Activated CD8-positive, alpha-beta memory T cell treated with anti-CD3 and anti-CD28 coated beads, Interleukin-2, amount 50 U/mL, for 1 hour (primary cell): ENCODE data around the gene SH3D21.

Experiments used
- DNase-seq: peaks from one replicate; pipeline ENCODE4 v3.0.0-alpha.2; 2020; ENCODE audit errors: extremely low read depth

The SH3D21 gene

GRCh38 chr1:36329817-36330216, 23.6 kb downstream of the SH3D21 start:
- no peak for DNase-seq

- no peak for DNase-seq
Measured at GRCh38 chr1:36330940-36331339, 24.8 kb downstream of the SH3D21 start.

- DNase-seq: no peak
Measured at GRCh38 chr1:36337830-36338229, 31.7 kb downstream of the SH3D21 start.

GRCh38 chr1:36339215-36339614, 33.0 kb downstream of the SH3D21 start:
- no peak for DNase-seq

- DNase-seq: no peak
Measured at GRCh38 chr1:36339615-36340014, 33.4 kb downstream of the SH3D21 start.

- no peak for DNase-seq
Measured at GRCh38 chr1:36341626-36342320, 35.6 kb downstream of the SH3D21 start.

GRCh38 chr1:36342426-36343185, 36.4 kb downstream of the SH3D21 start:
- no peak for DNase-seq

- DNase-seq: no peak
Measured at GRCh38 chr1:36343651-36344394, 37.7 kb downstream of the SH3D21 start.

GRCh38 chr1:36344395-36344680, 38.2 kb downstream of the SH3D21 start:
- no peak for DNase-seq

GRCh38 chr1:36345353-36345752, 39.2 kb downstream of the SH3D21 start:
- no peak for DNase-seq

GRCh38 chr1:36346741-36347370, 40.7 kb downstream of the SH3D21 start:
- DNase-seq: no peak

GRCh38 chr1:36349241-36349671, 43.1 kb downstream of the SH3D21 start:
- DNase-seq: no peak

GRCh38 chr1:36349839-36350238, 43.7 kb downstream of the SH3D21 start:
- DNase-seq: no peak

- no peak for DNase-seq
Measured at GRCh38 chr1:36350659-36351226, 44.6 kb downstream of the SH3D21 start.

GRCh38 chr1:36351227-36351977, 45.2 kb downstream of the SH3D21 start:
- DNase-seq: no peak

GRCh38 chr1:36352125-36352909, 46.1 kb downstream of the SH3D21 start:
- DNase-seq: no peak

GRCh38 chr1:36352910-36353878, 47.0 kb downstream of the SH3D21 start:
- no peak for DNase-seq

GRCh38 chr1:36354486-36354885, 48.3 kb downstream of the SH3D21 start:
- DNase-seq: no peak

- DNase-seq: no peak
Measured at GRCh38 chr1:36355811-36356210, 49.6 kb downstream of the SH3D21 start.
